ENCODE data around the gene ANO4. TPM values are rescaled to one million over a fixed set of nuclear protein-coding genes. Genes with fewer than 3 reads are reported as not detected.

Gene ANO4
- total and polyA plus RNA-seq, 2 of the 8 experiments (the other 6 are each of a cell fraction or from before 2014, with no cell fraction given) = 1.1 to 3.4 TPM

- no peak for TF ChIP-seq CHD7 (IDR thresholded peaks at IDR 0.05; ENCODE audit: insufficient replicate concordance, low read length)
- no peak for TF ChIP-seq PHF8 (conservative IDR thresholded peaks at IDR 0.05; ENCODE audit: low read depth, low read length)
- no peak for TF ChIP-seq EGR1 (IDR thresholded peaks at IDR 0.05; ENCODE audit: borderline replicate concordance, low read depth, low read length)
- no peak for TF ChIP-seq EP300 (IDR thresholded peaks at IDR 0.05; ENCODE audit: borderline replicate concordance in 1 of 2, low read depth in 2 of 2, low read length in 2 of 2)
- no peak for TF ChIP-seq MAX (IDR thresholded peaks at IDR 0.05)
- TF ChIP-seq TBP (IDR thresholded peaks at IDR 0.05; ENCODE audit: low read depth, low read length) = no peak
- TF ChIP-seq ASH2L (IDR thresholded peaks at IDR 0.05; ENCODE audit: low read length) = no peak
- TF ChIP-seq ATF2 (IDR thresholded peaks at IDR 0.05; ENCODE audit: low read length) = no peak
Observed at GRCh38 chr12:101038289-101038871, 243.8 kb downstream of the ANO4 start (continued).
